GM12891 (cell line): Measurements from ENCODE around the gene DIS3L2.

Source experiments
- PAX5 ChIP-seq: IDR thresholded peaks from 2 replicates; pipeline ENCODE4 v1.6.1; 2011; ENCODE audit warnings: low read length, moderate library complexity, mild to moderate bottlenecking; ENCODE audit not compliant: insufficient read depth, severe bottlenecking
- POLR2A ChIP-seq: IDR thresholded peaks from 2 replicates; pipeline ENCODE4 v1.6.1; 2011; ENCODE audit warnings: low read depth, low read length, control low read depth
- POLR2AphosphoS5 ChIP-seq: IDR thresholded peaks from 2 replicates; pipeline ENCODE4 v1.6.1; 2011; ENCODE audit warnings: low read depth, low read length, control low read depth
- POU2F2 ChIP-seq: IDR thresholded peaks from 2 replicates; pipeline ENCODE4 v1.6.1; 2011; ENCODE audit warnings: low read depth, mild to moderate bottlenecking, control low read depth, low read length, moderate library complexity
- SPI1 ChIP-seq: IDR thresholded peaks from 2 replicates; pipeline ENCODE4 v1.6.1; 2011; ENCODE audit warnings: low read depth, low read length, control low read depth
- TAF1 ChIP-seq: IDR thresholded peaks from 2 replicates; pipeline ENCODE4 v1.6.1; 2011; ENCODE audit warnings: low read depth, low read length, control low read depth

- TF ChIP-seq POLR2A (no peak), POLR2AphosphoS5 (no peak), TAF1 (no peak), SPI1 (no peak), PAX5 (no peak), POU2F2 (no peak)
Observed at GRCh38 chr2:232276084-232276732, 314.7 kb downstream of the DIS3L2 start.
